ENCODE measurements around the gene DLGAP1. TPM values are rescaled to one million over a fixed set of nuclear protein-coding genes. Genes with fewer than 3 reads are reported as not detected.

The DLGAP1 gene
- total and polyA plus RNA-seq, 9 donors: 2.0 to 42.7 (median 3.8) TPM

- intact Hi-C loops (cut with DNase I): no loop called here
- Histone ChIP-seq H3K27ac (no peak overlapping the region), H3K9me3 (no peaks in the 10 kb centered on the region), H3K4me3 (no peak overlapping the region), H3K4me1 (ENCODE audit: insufficient read depth) (no peaks in the 10 kb centered on the region), H3K36me3 (no peaks in the 10 kb centered on the region), H3K27me3 (no peaks in the 10 kb centered on the region)
- DNase-seq: no peak
- WGBS, 3 donors: 66 to 80% (median 74%) methylated on average over 6 of the region's 6 CpGs
- no peak for TF ChIP-seq EP300 (IDR thresholded peaks at IDR 0.05)
- TF ChIP-seq POLR2A (IDR thresholded peaks at IDR 0.05): no peak
- TF ChIP-seq CTCF (IDR thresholded peaks at IDR 0.05): no peak
Observed at GRCh38 chr18:4134700-4135099, 320.4 kb downstream of the DLGAP1 start.

- intact Hi-C loops (cut with DNase I): no loop called here
- Histone ChIP-seq H3K9me3 (no peaks in the 10 kb centered on the region), H3K27ac (no peak overlapping the region), H3K27me3 (no peaks in the 10 kb centered on the region), H3K36me3 (no peaks in the 10 kb centered on the region), H3K4me3 (no peak overlapping the region), H3K4me1 (ENCODE audit: insufficient read depth) (no peaks in the 10 kb centered on the region)
- WGBS, 3 donors: 33 to 47% (median 34%) methylated on average over 12 of the region's 12 CpGs
- DNase-seq: no peak
- TF ChIP-seq POLR2A (IDR thresholded peaks at IDR 0.05): no peak
- TF ChIP-seq EP300 (IDR thresholded peaks at IDR 0.05): no peak
- TF ChIP-seq CTCF (IDR thresholded peaks at IDR 0.05): no peak
Observed at GRCh38 chr18:4130734-4131719, 324.1 kb downstream of the DLGAP1 start.

- Histone ChIP-seq H3K36me3 (no peaks in the 10 kb centered on the region), H3K27ac (no peak overlapping the region), H3K4me1 (ENCODE audit: insufficient read depth) (no peaks in the 10 kb centered on the region), H3K9me3 (no peaks in the 10 kb centered on the region), H3K4me3 (no peak overlapping the region), H3K27me3 (no peaks in the 10 kb centered on the region)
- 84 to 90% (median 85%) methylated on average over 1 of the region's 1 CpG for WGBS, 3 donors
- no peak for DNase-seq
- intact Hi-C loops (cut with DNase I): no loop called here
- TF ChIP-seq EP300 (IDR thresholded peaks at IDR 0.05) (no peak), CTCF (IDR thresholded peaks at IDR 0.05) (no peak), POLR2A (IDR thresholded peaks at IDR 0.05) (no peak)
Observed at GRCh38 chr18:4126939-4127338, 328.2 kb downstream of the DLGAP1 start.

GRCh38 chr18:4125627-4126230 is 329.4 kb downstream of the DLGAP1 start:
- TF ChIP-seq CTCF (IDR thresholded peaks at IDR 0.05): no peak
- no peak for TF ChIP-seq EP300 (IDR thresholded peaks at IDR 0.05)
- no peak for TF ChIP-seq POLR2A (IDR thresholded peaks at IDR 0.05)
- H3K4me3 ChIP-seq: no peak overlapping the region
- no peaks in the 10 kb centered on the region for H3K9me3 ChIP-seq
- 66 to 73% (median 72%) methylated on average over 6 of the region's 6 CpGs for WGBS, 3 donors
- no peak overlapping the region for H3K27ac ChIP-seq
- H3K27me3 ChIP-seq: no peaks in the 10 kb centered on the region
- H3K4me1 ChIP-seq (ENCODE audit: insufficient read depth): no peaks in the 10 kb centered on the region
- no peaks in the 10 kb centered on the region for H3K36me3 ChIP-seq
- intact Hi-C loops (cut with DNase I): no loop called here
- no peak for DNase-seq
